Activated T-cell treated with anti-CD3 and anti-CD28 coated beads, Interleukin-2, amount 50 U/mL, for 72 hours (primary cell): ENCODE results near the gene SLC46A1. TPM values are rescaled to one million over a fixed set of nuclear protein-coding genes. Genes with fewer than 3 reads are reported as not detected.

ENCODE experiments used
- ATAC-seq, 2 donors: fragments of 150-1000 bp; cut with Tn5 transposase; replicated peaks in 1 of 2; 2 replicates each; pipeline ENCODE4 v1.10.0; 2021; ENCODE audit warnings: moderate library complexity in 2 of 2, mild to moderate bottlenecking in 1 of 2
- DNase-seq, 2 donors: peaks; one replicate each; pipeline ENCODE4 v3.0.0; 2021 to 2022; ENCODE audit warnings: mixed read lengths in 1 of 2
- H3K27ac Mint-ChIP-seq: one replicate; pipeline ENCODE4 v1.8.0; 2022; ENCODE audit warnings: mild to moderate bottlenecking, moderate library complexity, mixed read lengths
- H3K27me3 Mint-ChIP-seq: one replicate; pipeline ENCODE4 v1.8.0; 2022; ENCODE audit warnings: low read depth, mixed read lengths
- H3K36me3 Mint-ChIP-seq, 2 donors: one replicate each; pipeline ENCODE4 v1.8.0; 2022; ENCODE audit warnings: mixed read lengths in 2 of 2, mild to moderate bottlenecking in 1 of 2; ENCODE audit not compliant: insufficient read depth in 2 of 2
- H3K4me1 Mint-ChIP-seq: one replicate; pipeline ENCODE4 v1.8.0; 2022; ENCODE audit warnings: low read depth, mixed read lengths
- H3K4me3 Mint-ChIP-seq, 2 donors: one replicate each; pipeline ENCODE4 v1.8.0; 2022; ENCODE audit warnings: mild to moderate bottlenecking in 2 of 2, mixed read lengths in 2 of 2, moderate library complexity in 2 of 2
- H3K9me3 Mint-ChIP-seq, 2 donors: one replicate each; pipeline ENCODE4 v1.8.0; 2022; ENCODE audit warnings: mixed read lengths in 2 of 2
- total RNA-seq, 2 donors: library from RNA; stranded (reverse); gene quantifications; one replicate each; pipeline ENCODE4 v1.2.3, GENCODE V29; 2022

SLC46A1 gene
- total RNA-seq, 2 donors from 2014 or later = 2.1 TPM

DNA sequence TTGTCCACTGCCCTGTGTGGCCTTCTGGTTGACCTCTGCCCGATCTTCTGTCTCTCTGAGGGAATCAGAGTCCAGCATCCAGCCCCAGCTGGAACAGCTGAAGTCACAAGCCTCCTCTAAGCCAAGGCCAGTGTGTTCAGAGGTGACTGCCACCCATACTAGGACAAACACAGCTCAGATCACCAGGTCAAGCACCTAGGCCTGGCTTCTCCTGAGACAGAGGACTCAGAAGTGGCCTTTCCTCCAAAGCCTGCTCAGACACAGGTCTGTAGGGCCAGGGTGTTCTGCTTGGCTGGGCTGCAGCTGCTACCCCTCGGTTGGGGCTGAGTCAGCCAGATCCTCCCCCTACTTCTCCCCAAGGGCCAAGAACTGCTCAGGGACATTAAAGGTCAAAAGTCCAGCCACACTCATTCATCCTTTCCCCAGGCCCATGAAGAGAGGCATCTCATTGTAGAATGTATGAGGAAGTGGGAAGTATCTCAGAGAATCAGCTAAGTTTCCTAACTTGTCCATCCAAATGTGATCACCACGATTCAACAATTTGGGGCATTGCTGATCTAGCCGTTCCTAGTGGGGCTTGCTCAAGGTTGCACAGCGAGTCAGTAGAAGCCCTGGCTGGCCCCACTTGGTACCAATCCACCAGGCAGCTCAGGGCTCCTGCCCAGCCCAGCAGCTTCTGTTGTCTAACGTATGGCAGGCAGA, 7.6 kb downstream of the SLC46A1 start:
- ATAC-seq (no peak), DNase-seq (no peak)
- H3K27ac Mint-ChIP-seq = no peak overlapping the region
- H3K4me1 Mint-ChIP-seq = peaks cover 7% of the 10 kb centered on the region
- peaks cover 2% of the 10 kb centered on the region in 2 donors for H3K36me3 Mint-ChIP-seq
- H3K9me3 Mint-ChIP-seq = no peaks in the 10 kb centered on the region
- H3K27me3 Mint-ChIP-seq = no peaks in the 10 kb centered on the region
- H3K4me3 Mint-ChIP-seq = no peak overlapping the region

DNA sequence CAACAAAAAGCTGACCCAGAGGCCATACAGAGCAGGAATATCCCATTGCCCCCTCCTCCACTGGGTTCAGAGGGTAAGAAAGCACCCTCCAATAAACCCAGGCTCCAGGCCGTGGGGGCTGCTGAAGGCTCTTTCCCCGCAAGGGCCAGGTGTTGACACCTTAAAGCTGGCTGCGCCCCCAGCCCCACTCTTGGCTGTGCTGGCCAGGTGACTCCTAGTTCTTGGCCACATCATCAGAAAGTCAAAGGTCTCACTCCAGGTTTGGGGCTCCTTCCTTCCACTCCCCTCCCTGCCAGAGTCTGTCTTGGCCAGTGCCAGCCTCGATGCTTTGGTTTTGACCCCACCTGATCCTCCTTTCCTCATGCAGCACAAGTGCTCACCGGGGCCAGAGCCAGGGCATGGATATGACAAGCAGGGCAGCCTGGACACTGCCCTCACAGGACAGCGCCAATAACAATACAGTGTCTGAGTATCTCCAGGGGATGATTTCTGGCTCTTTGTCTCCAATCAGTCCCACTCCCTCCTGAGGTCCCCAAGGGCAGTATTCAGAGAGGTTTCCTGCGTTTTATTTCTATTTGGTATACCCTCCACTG, 8.2 kb downstream of the SLC46A1 start:
- no peaks in the 10 kb centered on the region for H3K9me3 Mint-ChIP-seq
- DNase-seq = no peak
- H3K36me3 Mint-ChIP-seq = peaks cover 2% of the 10 kb centered on the region in 2 donors
- H3K27me3 Mint-ChIP-seq = no peaks in the 10 kb centered on the region
- ATAC-seq = no peak
- H3K27ac Mint-ChIP-seq = no peak overlapping the region
- H3K4me1 Mint-ChIP-seq = peaks cover 7% of the 10 kb centered on the region
- no peak overlapping the region for H3K4me3 Mint-ChIP-seq

DNA sequence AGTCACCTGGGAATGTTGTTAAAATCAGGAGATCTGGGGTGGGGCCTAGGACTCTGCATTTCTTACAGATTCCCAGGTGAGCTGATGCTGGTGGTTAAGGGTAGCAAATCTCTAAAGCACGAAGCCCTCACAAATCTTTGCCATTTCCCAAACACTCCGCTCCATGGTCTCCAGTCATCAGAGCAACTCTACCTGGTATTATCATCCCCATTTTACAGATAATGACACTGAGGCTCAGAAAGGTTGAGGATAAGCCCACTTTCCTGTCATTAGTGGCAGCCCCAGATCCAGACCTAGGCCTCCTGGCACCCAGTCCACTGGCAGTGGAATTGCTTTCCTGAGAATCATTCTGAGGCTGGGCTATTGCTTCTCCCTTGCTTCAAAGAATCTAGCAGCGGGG, 8.7 kb downstream of the SLC46A1 start:
- no peak for ATAC-seq
- no peak for DNase-seq
- Mint-ChIP-seq H3K27me3 (no peaks in the 10 kb centered on the region), H3K36me3 (peaks cover 2% of the 10 kb centered on the region in 2 donors), H3K9me3 (no peaks in the 10 kb centered on the region), H3K4me1 (peaks cover 7% of the 10 kb centered on the region), H3K4me3 (no peak overlapping the region), H3K27ac (no peak overlapping the region)

DNA sequence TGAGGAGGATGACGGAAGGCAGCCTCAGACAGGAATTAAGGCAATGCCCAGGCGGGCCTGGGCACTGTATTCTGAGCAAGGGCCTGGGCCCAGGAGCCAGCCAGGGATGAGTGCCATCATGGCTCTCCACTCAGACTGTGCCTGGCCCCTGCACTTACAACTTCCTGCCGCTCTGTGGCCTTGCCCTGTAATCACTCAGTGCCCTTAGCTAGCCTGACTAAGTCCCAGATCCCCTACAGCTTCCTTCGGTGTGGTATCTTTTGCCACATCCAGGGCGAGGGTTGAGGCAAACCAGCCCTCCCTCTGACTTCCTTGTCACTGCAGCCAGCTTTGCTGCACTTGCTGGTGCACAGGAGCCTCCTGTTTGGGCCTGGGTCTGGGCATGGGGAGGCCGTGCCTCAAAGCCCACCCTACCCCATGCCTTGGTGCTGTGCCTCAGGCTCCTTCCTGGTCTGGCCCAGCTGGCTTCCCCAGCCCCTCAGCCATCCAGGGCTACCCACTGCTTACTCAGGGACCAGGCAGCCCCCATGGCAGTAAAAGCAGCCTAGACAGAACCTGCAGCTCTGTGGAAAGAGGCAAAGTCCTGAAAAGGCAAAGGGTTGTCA, 9.3 kb downstream of the SLC46A1 start:
- no peaks in the 10 kb centered on the region for H3K27me3 Mint-ChIP-seq
- no peaks in the 10 kb centered on the region for H3K9me3 Mint-ChIP-seq
- DNase-seq (no peak), ATAC-seq (no peak)
- peaks cover 2% of the 10 kb centered on the region for H3K4me1 Mint-ChIP-seq
- no peak overlapping the region for H3K27ac Mint-ChIP-seq
- no peak overlapping the region for H3K4me3 Mint-ChIP-seq
- peaks cover 2% of the 10 kb centered on the region in 2 donors for H3K36me3 Mint-ChIP-seq

DNA sequence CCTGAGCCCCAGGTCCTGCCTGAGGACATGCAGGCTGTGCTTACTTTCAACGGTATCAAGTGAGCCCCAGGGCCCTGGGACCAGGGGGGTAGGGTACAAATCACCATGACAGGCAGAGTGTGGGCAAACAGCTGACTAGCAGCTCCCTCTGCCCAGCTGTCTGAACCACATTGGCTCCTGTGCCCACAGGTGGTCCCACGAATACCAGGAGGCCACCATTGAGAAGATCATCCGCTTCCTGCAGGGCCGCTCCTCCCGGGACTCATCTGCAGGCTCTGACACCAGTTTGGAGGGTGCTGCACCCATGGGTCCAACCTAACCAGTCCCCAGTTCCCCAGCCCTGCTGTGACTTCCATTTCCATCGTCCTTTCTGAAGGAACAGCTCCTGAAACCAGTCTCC, 10.0 kb downstream of the SLC46A1 start:
- no peak for ATAC-seq
- H3K27ac Mint-ChIP-seq = no peak overlapping the region
- no peaks in the 10 kb centered on the region for H3K4me1 Mint-ChIP-seq
- H3K36me3 Mint-ChIP-seq = peaks cover 2% of the 10 kb centered on the region in 2 donors
- no peak overlapping the region for H3K4me3 Mint-ChIP-seq
- H3K27me3 Mint-ChIP-seq = no peaks in the 10 kb centered on the region
- H3K9me3 Mint-ChIP-seq = no peaks in the 10 kb centered on the region
- DNase-seq = no peak

DNA sequence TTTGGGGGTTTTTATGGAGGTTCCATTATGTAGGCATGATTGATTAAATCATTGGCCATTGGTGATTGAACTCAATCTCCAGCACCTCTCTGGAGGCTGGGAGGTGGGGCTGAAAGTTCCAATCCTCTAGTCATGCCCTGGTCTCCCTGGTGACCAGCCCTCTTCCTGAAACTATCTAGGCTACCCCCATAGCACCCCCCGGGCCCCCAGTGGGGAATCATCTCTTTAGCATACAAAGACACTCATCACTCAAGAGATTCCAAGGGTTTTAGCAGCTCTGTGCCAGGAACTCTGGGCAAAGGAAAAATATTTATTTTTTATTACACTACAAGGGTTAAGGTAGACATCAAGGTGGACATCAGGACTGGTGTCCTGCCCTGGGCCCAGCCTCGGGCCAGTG, 10.6 kb downstream of the SLC46A1 start:
- DNase-seq (no peak), ATAC-seq (no peak)
- Mint-ChIP-seq H3K27me3 (no peaks in the 10 kb centered on the region), H3K4me3 (no peak overlapping the region), H3K36me3 (peaks cover 2 to 3% of the 10 kb centered on the region in 2 donors), H3K4me1 (no peaks in the 10 kb centered on the region), H3K27ac (no peak overlapping the region), H3K9me3 (no peaks in the 10 kb centered on the region)

DNA sequence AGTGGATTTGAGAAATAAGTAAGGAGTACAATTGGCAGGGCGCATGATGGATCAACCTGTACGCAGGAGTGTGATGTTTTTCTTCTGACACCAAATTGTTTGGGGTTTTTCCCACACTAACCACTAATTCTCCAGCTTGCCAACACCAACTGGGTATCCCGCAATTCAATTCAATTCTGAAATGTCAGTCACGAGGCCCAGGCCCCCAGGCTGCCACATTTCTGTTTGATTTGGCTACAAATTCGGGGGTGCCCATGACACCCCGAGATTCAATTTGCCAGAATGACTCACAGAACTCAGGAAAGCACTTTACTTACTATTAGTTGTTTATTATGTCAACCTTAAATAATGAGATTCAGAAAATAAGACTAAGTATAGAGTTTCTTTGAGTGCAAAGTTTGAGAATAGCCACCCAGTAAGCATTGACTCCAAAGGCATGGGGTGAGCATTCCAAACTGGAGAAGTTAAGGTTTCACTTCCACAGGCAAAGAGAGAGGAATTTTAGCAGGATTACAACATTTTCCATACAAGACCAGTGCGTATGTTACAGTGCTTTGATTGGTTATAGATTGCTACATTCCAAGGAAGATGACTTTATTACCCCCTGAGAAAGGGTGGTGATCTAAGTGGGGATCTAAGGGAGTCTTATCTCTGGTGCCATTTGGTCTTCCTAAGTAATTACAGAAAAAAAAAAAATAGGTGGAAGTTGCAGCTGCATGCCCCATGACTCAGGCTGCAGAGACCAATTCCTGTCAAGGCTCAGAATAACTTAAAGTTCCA, 11.5 kb downstream of the SLC46A1 start:
- Mint-ChIP-seq H3K4me3 (no peak overlapping the region), H3K27me3 (no peaks in the 10 kb centered on the region), H3K36me3 (peaks cover 2 to 11% of the 10 kb centered on the region in 2 donors), H3K27ac (no peak overlapping the region), H3K4me1 (no peaks in the 10 kb centered on the region), H3K9me3 (no peaks in the 10 kb centered on the region)
- DNase-seq (no peak), ATAC-seq (no peak)

DNA sequence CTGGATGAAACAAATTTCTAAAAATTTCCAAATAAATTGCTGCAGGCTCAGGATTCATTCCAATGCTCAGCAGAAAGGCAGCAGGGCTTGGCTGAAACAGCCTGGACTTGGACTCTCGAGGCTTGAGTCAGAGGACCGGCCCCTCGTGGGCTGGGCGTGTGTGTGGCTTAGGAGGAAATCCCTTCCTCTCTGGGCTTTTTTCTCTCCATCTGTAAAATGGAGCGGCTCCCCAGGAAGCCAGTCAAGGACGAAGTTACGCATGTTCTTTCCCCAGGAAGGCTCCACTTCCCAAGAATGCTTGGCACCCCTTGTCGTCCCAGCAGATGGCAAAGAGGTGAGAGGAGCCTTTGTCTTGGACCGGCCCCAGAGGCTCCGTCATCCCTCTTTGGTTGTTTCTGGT, 13.5 kb downstream of the SLC46A1 start:
- no peaks in the 10 kb centered on the region for H3K27me3 Mint-ChIP-seq
- no peak overlapping the region for H3K4me3 Mint-ChIP-seq
- H3K9me3 Mint-ChIP-seq = no peaks in the 10 kb centered on the region
- DNase-seq = no peak
- peaks cover 4% of the 10 kb centered on the region for H3K4me1 Mint-ChIP-seq
- no peak overlapping the region for H3K27ac Mint-ChIP-seq
- ATAC-seq = no peak
- peaks cover 2 to 16% of the 10 kb centered on the region in 2 donors for H3K36me3 Mint-ChIP-seq

DNA sequence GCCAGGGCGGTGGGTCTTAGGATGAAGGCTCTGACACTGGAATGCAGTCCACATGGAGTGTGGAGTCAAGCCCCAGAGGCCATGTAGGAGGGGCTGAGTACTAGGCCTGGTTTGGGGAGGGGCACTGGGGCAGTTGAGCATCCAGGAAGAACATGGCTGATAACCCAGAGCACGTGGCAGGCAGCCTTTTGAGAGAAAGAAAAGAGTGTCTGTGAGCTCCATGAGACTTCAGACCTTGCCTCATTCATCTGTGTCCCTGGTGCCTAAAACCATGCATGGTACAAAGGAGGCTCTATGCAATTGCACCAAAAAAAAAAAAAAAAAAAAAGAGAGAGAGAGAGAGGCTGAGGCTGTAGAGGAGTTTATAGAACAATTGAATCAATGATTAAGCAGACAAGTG, 14.6 kb downstream of the SLC46A1 start:
- no peak overlapping the region for H3K27ac Mint-ChIP-seq

DNA sequence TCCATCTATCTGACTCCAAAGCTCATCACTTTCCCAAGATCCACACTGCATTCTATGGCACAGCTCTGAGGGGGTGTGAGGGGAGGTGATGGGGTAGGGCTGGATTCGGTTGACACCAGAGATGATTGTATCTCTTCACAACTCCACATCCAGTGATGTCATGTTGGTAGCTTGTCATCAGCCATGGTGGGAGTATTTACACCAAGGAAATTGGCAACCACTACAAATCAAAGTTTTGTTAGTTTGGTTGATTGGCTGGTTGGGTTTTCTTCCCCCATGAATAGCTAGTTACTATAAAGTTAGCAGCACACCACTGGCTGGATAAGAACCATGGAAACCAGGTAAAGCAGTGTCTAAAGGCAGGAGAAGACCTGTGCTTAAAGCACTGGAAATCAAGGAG, 15.0 kb downstream of the SLC46A1 start:
- H3K27me3 Mint-ChIP-seq = no peaks in the 10 kb centered on the region
- ATAC-seq = no peak
- H3K4me1 Mint-ChIP-seq = peaks cover 6% of the 10 kb centered on the region
- no peak overlapping the region for H3K27ac Mint-ChIP-seq
- H3K4me3 Mint-ChIP-seq = no peak overlapping the region
- peaks cover 2 to 16% of the 10 kb centered on the region in 2 donors for H3K36me3 Mint-ChIP-seq
- DNase-seq = no peak
- no peaks in the 10 kb centered on the region for H3K9me3 Mint-ChIP-seq

More for the DNA sequence above, 14.6 kb downstream of the SLC46A1 start:
- Mint-ChIP-seq H3K27me3 (no peaks in the 10 kb centered on the region), H3K4me3 (no peak overlapping the region), H3K36me3 (peaks cover 2 to 16% of the 10 kb centered on the region in 2 donors), H3K4me1 (peaks cover 6% of the 10 kb centered on the region), H3K9me3 (no peaks in the 10 kb centered on the region)
- ATAC-seq (no peak), DNase-seq (no peak)

DNA sequence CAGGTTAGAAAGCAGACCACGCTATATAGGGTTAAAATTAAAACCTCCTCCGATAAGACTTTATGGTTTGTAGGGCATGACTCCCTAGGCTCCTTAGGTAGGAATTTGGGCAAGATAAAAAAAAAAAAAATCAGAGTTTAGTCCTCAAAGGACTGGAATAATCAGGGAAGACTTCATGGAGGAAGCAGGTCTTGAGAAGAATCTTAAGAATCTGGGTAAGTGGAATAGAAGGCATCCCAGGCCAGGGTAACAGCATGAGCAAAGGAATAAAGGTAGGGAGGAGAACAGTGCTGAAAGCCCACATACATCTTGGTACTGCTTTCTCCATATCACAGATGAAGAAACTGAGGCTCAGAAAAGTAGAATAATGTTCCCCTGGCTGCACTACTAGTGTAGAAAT, 15.4 kb downstream of the SLC46A1 start:
- Mint-ChIP-seq H3K4me3 (no peak overlapping the region), H3K4me1 (peaks cover 10% of the 10 kb centered on the region), H3K27ac (no peak overlapping the region), H3K9me3 (no peaks in the 10 kb centered on the region), H3K27me3 (no peaks in the 10 kb centered on the region), H3K36me3 (peaks cover 2 to 16% of the 10 kb centered on the region in 2 donors)
- DNase-seq = no peak
- no peak for ATAC-seq

DNA sequence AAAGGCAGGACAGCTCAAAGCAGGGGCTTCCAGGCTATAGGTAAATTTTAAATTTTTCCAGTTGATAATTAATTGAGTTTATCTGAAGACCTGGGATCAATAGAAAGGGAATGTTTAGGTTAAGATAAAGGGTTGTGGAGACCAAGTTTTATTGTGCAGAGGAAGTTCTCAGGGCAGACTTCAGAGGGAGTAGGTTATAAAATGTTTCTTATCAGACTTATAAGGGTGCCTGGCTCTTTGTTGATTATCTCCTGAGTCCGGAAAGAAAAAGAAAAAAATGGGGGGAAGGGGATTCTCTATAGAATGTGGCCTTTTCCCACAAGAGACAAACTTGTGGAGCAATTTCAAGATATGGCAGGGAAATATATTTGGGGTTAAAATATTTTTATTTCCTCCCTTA, 15.9 kb downstream of the SLC46A1 start:
- Mint-ChIP-seq H3K4me3 (no peak overlapping the region), H3K9me3 (no peaks in the 10 kb centered on the region)

DNA sequence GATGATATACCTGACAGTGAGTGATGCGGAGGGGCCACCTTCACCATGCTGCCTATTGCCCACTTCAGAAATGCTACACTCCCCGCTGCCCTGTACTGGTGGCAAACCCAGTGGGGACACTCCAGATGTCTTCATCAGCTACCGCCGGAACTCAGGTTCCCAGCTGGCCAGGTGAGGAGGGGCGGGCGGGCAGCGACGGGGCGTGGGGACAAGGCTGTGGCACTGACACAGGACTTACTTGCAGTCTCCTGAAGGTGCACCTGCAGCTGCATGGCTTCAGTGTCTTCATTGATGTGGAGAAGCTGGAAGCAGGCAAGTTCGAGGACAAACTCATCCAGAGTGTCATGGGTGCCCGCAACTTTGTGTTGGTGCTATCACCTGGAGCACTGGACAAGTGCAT, 17.9 kb downstream of the SLC46A1 start:
- no peak for ATAC-seq
- Mint-ChIP-seq H3K4me1 (peaks cover 25% of the 10 kb centered on the region), H3K9me3 (no peaks in the 10 kb centered on the region), H3K27me3 (no peaks in the 10 kb centered on the region), H3K27ac (no peak overlapping the region), H3K36me3 (peaks cover 0 to 15% of the 10 kb centered on the region in 2 donors), H3K4me3 (no peak overlapping the region)
- DNase-seq = no peak

More for the DNA sequence above, 15.9 kb downstream of the SLC46A1 start:
- no peak overlapping the region for H3K27ac Mint-ChIP-seq
- ATAC-seq (no peak), DNase-seq (no peak)
- peaks cover 14% of the 10 kb centered on the region for H3K4me1 Mint-ChIP-seq
- peaks cover 2 to 16% of the 10 kb centered on the region in 2 donors for H3K36me3 Mint-ChIP-seq
- no peaks in the 10 kb centered on the region for H3K27me3 Mint-ChIP-seq
